Activated T-cell treated with anti-CD3 and anti-CD28 coated beads, Interleukin-2, amount 50 U/mL, for 48 hours (primary cell): ENCODE results near the gene HCRTR1.

Source experiments
- DNase-seq, 2 experiments: peaks; one replicate each; pipeline ENCODE4 v3.0.0-alpha.2; 2020

HCRTR1 gene

GRCh38 chr1:31617218-31617915 is at the start of gene HCRTR1:
Gene HCRTR1 (plus strand): TSS chr1:31617689. CDS start chr1:31619193, 1,504 bp downstream.
- DNase-seq: peak in 1 of 2 experiments; percentile 16

GRCh38 chr1:31567956-31568570 is 49.4 kb upstream of the HCRTR1 start:
- no peak for DNase-seq

GRCh38 chr1:31568895-31569595 is 48.4 kb upstream of the HCRTR1 start:
- DNase-seq: no peak

GRCh38 chr1:31569596-31570173 is 47.8 kb upstream of the HCRTR1 start:
- DNase-seq: no peak

- DNase-seq: no peak
Measured at GRCh38 chr1:31570228-31570627, 47.3 kb upstream of the HCRTR1 start.

GRCh38 chr1:31570906-31571305 is 46.6 kb upstream of the HCRTR1 start:
- no peak for DNase-seq

- peak in 1 of 2 experiments; percentile 1 for DNase-seq
Measured at GRCh38 chr1:31571340-31572295, 45.9 kb upstream of the HCRTR1 start.

- no peak for DNase-seq
Measured at GRCh38 chr1:31572323-31573104, 45.0 kb upstream of the HCRTR1 start.

- no peak for DNase-seq
Measured at GRCh38 chr1:31573261-31573660, 44.2 kb upstream of the HCRTR1 start.

- peak in 1 of 2 experiments; percentile 7 for DNase-seq
Measured at GRCh38 chr1:31574749-31575368, 42.6 kb upstream of the HCRTR1 start.

- no peak for DNase-seq
Measured at GRCh38 chr1:31575369-31576140, 41.9 kb upstream of the HCRTR1 start.

GRCh38 chr1:31576201-31576669 is 41.3 kb upstream of the HCRTR1 start, which contains the start of gene TINAGL1:
Gene TINAGL1 (plus strand): TSS chr1:31576515. CDS start chr1:31577149, 634 bp downstream.
- no peak for DNase-seq

GRCh38 chr1:31576743-31577455 is 40.6 kb upstream of the HCRTR1 start:
- DNase-seq: no peak

- no peak for DNase-seq
Measured at GRCh38 chr1:31577515-31578192, 39.8 kb upstream of the HCRTR1 start.

- no peak for DNase-seq
Measured at GRCh38 chr1:31579374-31579773, 38.1 kb upstream of the HCRTR1 start.

- DNase-seq: no peak
Measured at GRCh38 chr1:31580513-31580870, 37.0 kb upstream of the HCRTR1 start.

GRCh38 chr1:31580891-31581603 is 36.4 kb upstream of the HCRTR1 start:
- no peak for DNase-seq
